Spleen (tissue), 7 donors: ENCODE results near the gene DLGAP5.

Source experiments
- POLR2A ChIP-seq, 3 donors: fragments of 450-650 bp; IDR thresholded peaks; one replicate each; pipeline ENCODE4 v1.5.1; 2017; ENCODE audit warnings: antibody characterized with exemption in 3 of 3, mild to moderate bottlenecking in 1 of 3
- TF ChIP-seq, protein P1 (sequence below), 11 experiments: fragments of 200-600 bp in 7 of 11; fragments of 450-650 bp in 4 of 11; sonication (generic) in 4 of 11; IDR thresholded peaks in 8 of 11; conservative IDR thresholded peaks in 3 of 11; 1 replicate in 7 of 11; 2 replicates in 4 of 11; pipeline versions ENCODE4 v1.4.0 to v1.8.0; 2016 to 2021; ENCODE audit warnings: antibody characterized with exemption in 11 of 11, inconsistent platforms in 4 of 11, mild to moderate bottlenecking in 1 of 11
- donor health status: DM: no; HTN: no; CAD: no; lungs with moderate emphysema.
- donor health status: DM: no; HTN: no; CAD: no.
- donor health status: DM: no; HTN: no; CAD: no.

DNA sequence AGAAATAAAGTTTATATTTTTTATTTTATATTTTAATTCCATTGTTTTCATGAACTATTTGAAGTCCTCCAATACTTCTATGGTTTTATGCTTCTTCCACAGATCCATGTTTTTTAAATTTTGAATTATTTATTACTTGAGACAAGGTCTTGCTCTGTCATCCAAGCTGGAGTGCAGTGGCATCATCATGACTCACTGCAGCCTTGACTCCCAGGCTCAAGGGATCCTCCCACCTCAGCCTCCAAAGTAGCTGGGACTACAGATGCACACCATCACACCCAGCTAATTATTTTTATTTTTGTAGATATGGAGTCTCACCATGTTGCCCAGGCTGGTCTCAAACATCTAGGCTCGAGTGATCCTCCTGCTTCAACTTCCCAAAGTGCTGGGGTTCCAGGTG, 28.8 kb upstream of the DLGAP5 start:
- TF ChIP-seq, protein P1, sequence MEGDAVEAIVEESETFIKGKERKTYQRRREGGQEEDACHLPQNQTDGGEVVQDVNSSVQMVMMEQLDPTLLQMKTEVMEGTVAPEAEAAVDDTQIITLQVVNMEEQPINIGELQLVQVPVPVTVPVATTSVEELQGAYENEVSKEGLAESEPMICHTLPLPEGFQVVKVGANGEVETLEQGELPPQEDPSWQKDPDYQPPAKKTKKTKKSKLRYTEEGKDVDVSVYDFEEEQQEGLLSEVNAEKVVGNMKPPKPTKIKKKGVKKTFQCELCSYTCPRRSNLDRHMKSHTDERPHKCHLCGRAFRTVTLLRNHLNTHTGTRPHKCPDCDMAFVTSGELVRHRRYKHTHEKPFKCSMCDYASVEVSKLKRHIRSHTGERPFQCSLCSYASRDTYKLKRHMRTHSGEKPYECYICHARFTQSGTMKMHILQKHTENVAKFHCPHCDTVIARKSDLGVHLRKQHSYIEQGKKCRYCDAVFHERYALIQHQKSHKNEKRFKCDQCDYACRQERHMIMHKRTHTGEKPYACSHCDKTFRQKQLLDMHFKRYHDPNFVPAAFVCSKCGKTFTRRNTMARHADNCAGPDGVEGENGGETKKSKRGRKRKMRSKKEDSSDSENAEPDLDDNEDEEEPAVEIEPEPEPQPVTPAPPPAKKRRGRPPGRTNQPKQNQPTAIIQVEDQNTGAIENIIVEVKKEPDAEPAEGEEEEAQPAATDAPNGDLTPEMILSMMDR (IDR thresholded peaks at IDR 0.05 in 8 of 11, conservative IDR thresholded peaks at IDR 0.05 in 3 of 11) = no peak
- no peak for TF ChIP-seq POLR2A (IDR thresholded peaks at IDR 0.05)
